Right atrium auricular region (tissue), 2 donors: Measurements from ENCODE around the gene GNL3L. TPM values are rescaled to one million over a fixed set of nuclear protein-coding genes. Genes with fewer than 3 reads are reported as not detected.

ENCODE experiments used
- DNase-seq: peaks from one replicate; pipeline ENCODE4 v3.0.0-alpha.2; 2019; ENCODE audit warnings: low spot score
- H3K27ac ChIP-seq, 2 donors: fragments of 200-600 bp; sonication (generic); 1 replicate in 1 of 2; 2 replicates in 1 of 2; pipeline ENCODE4 v1.5.1; 2016 to 2019
- H3K27me3 ChIP-seq, 2 donors: fragments of 200-600 bp; sonication (generic); one replicate each; pipeline versions ENCODE4 v1.5.1 to v1.6.0; 2017 to 2019
- H3K36me3 ChIP-seq: fragments of 200-600 bp; sonication (generic); one replicate; pipeline ENCODE4 v1.5.1; 2016
- H3K4me1 ChIP-seq, 2 donors: fragments of 200-600 bp; sonication (generic); one replicate each; pipeline versions ENCODE4 v1.5.1 to v1.6.0; 2017 to 2019
- H3K4me3 ChIP-seq, 2 donors: fragments of 200-600 bp; sonication (generic); 1 replicate in 1 of 2; 2 replicates in 1 of 2; pipeline ENCODE4 v1.5.1; 2017 to 2019; ENCODE audit warnings: mild to moderate bottlenecking in 1 of 2, moderate library complexity in 1 of 2
- H3K9me3 ChIP-seq, 2 donors: fragments of 200-600 bp; sonication (generic); one replicate each; pipeline ENCODE4 v1.5.1; 2019
- total RNA-seq, 2 donors: library from RNA; depleted of rRNA; stranded (reverse); fragments of >200 nt; gene quantifications; one replicate each; pipeline ENCODE4 v1.1.0, GENCODE V29; 2016
- TF ChIP-seq, protein P1 (sequence below), 2 donors: fragments of 200-600 bp; sonication (generic); IDR thresholded peaks; one replicate each; pipeline ENCODE4 v1.5.1; 2019; ENCODE audit warnings: antibody characterized with exemption in 2 of 2

Gene GNL3L
- total RNA-seq, 2 donors from 2014 or later = 24.6 to 35.5 TPM

DNA sequence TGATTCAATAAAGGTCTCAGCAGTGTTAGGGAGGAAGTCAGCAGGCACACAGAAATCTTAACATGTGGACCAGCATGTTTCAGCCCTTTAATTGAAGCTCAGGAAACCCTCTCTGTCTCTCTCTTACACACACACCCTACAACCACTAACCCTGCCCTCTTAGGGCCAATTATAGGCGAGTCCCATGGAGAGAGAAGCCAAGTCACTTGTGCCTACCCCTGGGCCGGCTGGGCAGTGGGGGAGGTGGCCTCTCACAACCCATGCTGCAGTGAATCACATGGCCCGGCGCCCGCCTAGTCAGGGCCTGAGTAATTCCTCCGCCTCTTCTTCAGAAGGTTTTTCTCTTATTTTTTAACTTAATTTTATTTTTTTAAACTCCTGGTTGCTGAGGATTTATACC is 37.7 kb upstream of the GNL3L start:
- TF ChIP-seq, protein P1, sequence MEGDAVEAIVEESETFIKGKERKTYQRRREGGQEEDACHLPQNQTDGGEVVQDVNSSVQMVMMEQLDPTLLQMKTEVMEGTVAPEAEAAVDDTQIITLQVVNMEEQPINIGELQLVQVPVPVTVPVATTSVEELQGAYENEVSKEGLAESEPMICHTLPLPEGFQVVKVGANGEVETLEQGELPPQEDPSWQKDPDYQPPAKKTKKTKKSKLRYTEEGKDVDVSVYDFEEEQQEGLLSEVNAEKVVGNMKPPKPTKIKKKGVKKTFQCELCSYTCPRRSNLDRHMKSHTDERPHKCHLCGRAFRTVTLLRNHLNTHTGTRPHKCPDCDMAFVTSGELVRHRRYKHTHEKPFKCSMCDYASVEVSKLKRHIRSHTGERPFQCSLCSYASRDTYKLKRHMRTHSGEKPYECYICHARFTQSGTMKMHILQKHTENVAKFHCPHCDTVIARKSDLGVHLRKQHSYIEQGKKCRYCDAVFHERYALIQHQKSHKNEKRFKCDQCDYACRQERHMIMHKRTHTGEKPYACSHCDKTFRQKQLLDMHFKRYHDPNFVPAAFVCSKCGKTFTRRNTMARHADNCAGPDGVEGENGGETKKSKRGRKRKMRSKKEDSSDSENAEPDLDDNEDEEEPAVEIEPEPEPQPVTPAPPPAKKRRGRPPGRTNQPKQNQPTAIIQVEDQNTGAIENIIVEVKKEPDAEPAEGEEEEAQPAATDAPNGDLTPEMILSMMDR (IDR thresholded peaks at IDR 0.05) = no peak
- Histone ChIP-seq H3K27ac (no peak overlapping the region), H3K4me3 (no peak overlapping the region), H3K9me3 (peaks cover 0 to 4% of the 10 kb centered on the region in 2 donors), H3K4me1 (peaks cover 0 to 13% of the 10 kb centered on the region in 2 donors), H3K36me3 (no peaks in the 10 kb centered on the region), H3K27me3 (no peaks in the 10 kb centered on the region)
- DNase-seq = no peak

DNA sequence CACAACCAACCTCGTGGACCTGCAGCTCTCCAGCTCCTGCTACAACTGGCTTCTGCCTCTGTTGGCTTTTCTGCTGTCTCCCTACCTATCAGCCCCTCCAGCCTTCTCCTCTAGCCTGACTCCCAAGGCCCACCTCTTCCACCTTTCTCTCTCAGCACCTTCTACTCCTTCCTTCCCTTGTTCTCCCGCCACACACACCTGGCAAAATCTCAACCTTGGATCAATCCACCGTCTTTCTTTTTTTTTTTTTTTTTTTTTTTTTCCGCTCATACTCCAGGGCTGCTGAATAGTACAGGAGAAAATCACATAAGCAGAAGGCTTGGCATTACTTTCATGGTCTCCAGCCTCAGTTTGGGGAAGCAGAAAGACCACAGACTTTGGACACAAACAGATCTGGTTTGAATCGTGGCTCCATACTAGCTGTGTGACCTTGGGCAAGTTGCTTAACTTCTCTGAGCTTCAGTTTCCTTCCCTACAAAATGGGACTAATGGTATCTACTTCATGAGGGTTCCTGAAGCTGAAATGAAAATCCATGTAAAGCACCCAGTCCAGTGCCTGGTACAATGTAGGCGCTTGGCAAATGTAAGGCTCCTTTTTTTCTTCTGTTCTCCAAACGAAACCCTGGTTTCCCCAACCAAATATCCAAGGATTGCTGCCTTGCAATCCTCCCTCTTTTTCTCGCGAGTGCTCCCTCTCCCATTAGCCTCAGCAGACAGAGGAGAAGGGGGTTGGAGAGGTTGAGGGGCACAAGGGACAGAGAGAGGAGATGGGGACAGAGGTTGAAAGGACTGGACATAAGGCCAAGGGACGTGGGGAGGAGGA is 35.6 kb upstream of the GNL3L start:
- H3K36me3 ChIP-seq = no peaks in the 10 kb centered on the region
- DNase-seq = no peak
- peaks cover 0 to 13% of the 10 kb centered on the region in 2 donors for H3K4me1 ChIP-seq
- peaks cover 0 to 4% of the 10 kb centered on the region in 2 donors for H3K9me3 ChIP-seq
- H3K27ac ChIP-seq = peak overlapping the region; percentile 69 to 85
- H3K27me3 ChIP-seq = no peaks in the 10 kb centered on the region
- peak overlapping the region; percentile 63 to 65 for H3K4me3 ChIP-seq
- TF ChIP-seq, protein P1 (IDR thresholded peaks at IDR 0.05) = no peak

DNA sequence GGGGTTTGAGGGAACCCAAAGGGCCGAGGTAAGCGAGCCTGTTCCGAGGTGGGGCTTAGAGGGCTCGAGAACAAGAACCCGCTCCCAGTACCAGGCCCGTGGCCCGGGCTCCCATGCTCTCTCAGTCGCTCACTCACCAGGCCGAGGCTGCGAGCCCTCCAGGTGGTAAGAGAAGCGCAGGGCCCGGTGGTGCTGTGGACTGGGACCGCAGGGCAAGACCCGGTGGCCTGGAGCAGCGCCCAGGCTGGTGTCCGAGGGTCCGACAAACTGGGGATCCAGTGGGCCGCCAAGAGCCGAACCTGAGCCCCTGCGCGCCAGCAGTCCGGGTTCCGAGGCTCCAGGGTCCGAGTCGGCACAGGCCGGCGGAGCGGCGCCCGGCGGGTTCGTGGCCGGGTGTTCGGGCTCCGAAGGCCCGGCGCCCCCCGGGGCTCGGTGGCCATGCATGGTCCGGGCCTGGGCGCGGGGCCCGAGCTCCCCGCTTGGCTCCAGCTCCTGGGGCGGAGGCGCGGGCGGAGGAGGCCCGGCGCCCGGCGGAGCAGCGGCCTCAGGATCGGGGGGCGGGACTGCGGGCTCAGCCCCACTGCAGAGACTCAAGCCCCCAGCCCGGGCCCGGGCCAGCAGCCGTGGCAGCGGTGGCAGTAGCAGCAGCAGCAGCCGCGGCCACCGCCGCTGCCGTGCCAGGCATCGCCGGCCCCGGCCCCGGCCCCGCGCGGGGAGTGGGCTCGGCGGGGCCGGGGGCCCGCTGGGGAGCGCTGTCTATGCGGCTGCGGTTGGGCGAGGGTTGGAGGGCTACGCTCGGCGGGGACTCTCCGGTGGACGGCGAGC is 34.8 kb upstream of the GNL3L start:
- H3K4me1 ChIP-seq = peaks cover 0 to 13% of the 10 kb centered on the region in 2 donors
- H3K4me3 ChIP-seq = peak overlapping the region; percentile 63 to 65
- no peaks in the 10 kb centered on the region for H3K9me3 ChIP-seq
- H3K27ac ChIP-seq = peak overlapping the region; percentile 69 to 85
- TF ChIP-seq, protein P1 (IDR thresholded peaks at IDR 0.05) = no peak
- no peaks in the 10 kb centered on the region for H3K36me3 ChIP-seq
- no peak for DNase-seq
- no peaks in the 10 kb centered on the region for H3K27me3 ChIP-seq

DNA sequence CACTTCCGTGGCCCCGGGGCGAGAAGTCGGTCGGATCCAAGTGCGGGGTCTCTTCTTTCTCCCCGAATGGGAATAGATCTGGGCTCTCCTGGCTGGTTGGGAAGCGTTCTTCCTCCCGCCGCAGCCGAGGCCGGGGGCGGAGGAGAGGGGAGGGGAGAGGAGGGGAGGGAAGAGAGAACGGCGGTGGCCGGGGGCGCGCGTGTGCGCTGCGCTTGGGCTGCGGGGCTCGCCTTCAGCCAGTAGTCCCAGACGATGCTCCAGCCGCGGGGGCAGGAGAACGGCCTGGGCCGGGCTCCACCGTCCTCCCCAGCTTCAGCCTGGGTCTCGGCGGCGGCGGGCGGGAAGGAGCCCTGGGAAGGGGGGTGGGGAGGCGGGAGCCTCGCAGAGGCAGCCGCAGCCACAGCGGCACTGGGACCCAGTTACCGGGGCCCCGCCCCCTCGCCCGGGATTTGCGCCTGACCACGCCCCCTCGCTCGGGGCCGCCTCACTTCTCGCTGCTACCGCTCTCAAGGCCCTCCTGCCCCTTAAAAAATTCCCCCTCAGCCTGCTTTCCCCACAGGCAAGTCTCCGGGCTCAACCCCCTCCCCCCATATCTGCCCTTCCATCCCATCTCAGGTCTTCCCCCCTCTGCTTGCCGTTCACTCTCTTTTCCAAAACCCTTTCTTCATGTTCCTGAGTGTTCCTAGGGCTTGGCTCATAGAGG is 34.1 kb upstream of the GNL3L start, which contains the start of gene FGD1:
Gene FGD1 (minus strand): TSS at position 421 of the 703 bp plus-strand sequence. CDS start 802 bp downstream, outside the sequence.
- TF ChIP-seq, protein P1 (IDR thresholded peaks at IDR 0.05) = no peak
- H3K9me3 ChIP-seq = no peaks in the 10 kb centered on the region
- H3K4me1 ChIP-seq = peaks cover 0 to 13% of the 10 kb centered on the region in 2 donors
- H3K27ac ChIP-seq = peak within 1 kb of the TSS; percentile 69 to 85
- DNase-seq = no peak
- H3K36me3 ChIP-seq = no peaks in the 10 kb centered on the region
- H3K27me3 ChIP-seq = no peaks in the 10 kb centered on the region
- H3K4me3 ChIP-seq = peak within 1 kb of the TSS; percentile 63 to 65

DNA sequence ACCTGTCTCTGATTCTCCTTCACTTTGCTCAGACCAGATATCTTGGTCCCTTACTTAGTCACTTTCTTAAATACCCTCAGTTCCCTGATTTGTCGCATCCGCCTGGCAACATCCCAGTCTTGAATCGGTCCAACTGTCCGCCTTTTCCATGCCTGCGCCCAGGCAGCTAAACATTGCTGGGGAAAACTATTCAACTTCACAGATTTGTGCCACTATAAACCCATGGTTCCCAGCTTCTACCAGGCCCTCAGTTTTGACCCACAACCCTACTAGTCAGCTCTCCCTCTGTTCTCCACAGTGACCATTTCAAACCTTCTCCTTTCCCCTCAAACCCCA is 33.5 kb upstream of the GNL3L start:
- no peak for DNase-seq
- H3K27ac ChIP-seq = peak overlapping the region; percentile 68 to 85
- peak overlapping the region; percentile 63 to 65 for H3K4me3 ChIP-seq
- H3K4me1 ChIP-seq = peaks cover 0 to 13% of the 10 kb centered on the region in 2 donors
- no peaks in the 10 kb centered on the region for H3K9me3 ChIP-seq
- no peaks in the 10 kb centered on the region for H3K27me3 ChIP-seq
- H3K36me3 ChIP-seq = no peaks in the 10 kb centered on the region
- TF ChIP-seq, protein P1 (IDR thresholded peaks at IDR 0.05) = no peak
